Osteocyte (in vitro differentiated cells): ENCODE measurements around the gene NDUFS2. TPM values are rescaled to one million over a fixed set of nuclear protein-coding genes. Genes with fewer than 3 reads are reported as not detected.
"Not testable (repeated sequence)": the region's sequence is repeated elsewhere in the genome, so short reads cannot be mapped to it uniquely, and the experiment has no call there.

Source experiments
- DNase-seq: peaks from one replicate; pipeline ENCODE4 v3.0.0; 2021; ENCODE audit warnings: mixed read lengths; ENCODE audit not compliant: unreplicated experiment; ENCODE audit errors: extremely low spot score
- H3K27ac Mint-ChIP-seq: one replicate; pipeline ENCODE4 v1.8.0; 2021; ENCODE audit warnings: mild to moderate bottlenecking, mixed read lengths; ENCODE audit not compliant: unreplicated experiment
- H3K27me3 Mint-ChIP-seq: one replicate; pipeline ENCODE4 v1.8.0; 2021; ENCODE audit warnings: mixed read lengths; ENCODE audit not compliant: unreplicated experiment
- H3K36me3 Mint-ChIP-seq: one replicate; pipeline ENCODE4 v1.8.0; 2021; ENCODE audit warnings: mixed read lengths; ENCODE audit not compliant: unreplicated experiment
- H3K4me1 Mint-ChIP-seq: one replicate; pipeline ENCODE4 v1.8.0; 2021; ENCODE audit warnings: mixed read lengths; ENCODE audit not compliant: unreplicated experiment
- H3K4me3 Mint-ChIP-seq: one replicate; pipeline ENCODE4 v1.8.0; 2021; ENCODE audit warnings: mild to moderate bottlenecking, moderate library complexity, mixed read lengths; ENCODE audit not compliant: unreplicated experiment
- H3K9me3 Mint-ChIP-seq: one replicate; pipeline ENCODE4 v1.8.0; 2021; ENCODE audit warnings: mixed read lengths; ENCODE audit not compliant: unreplicated experiment
- total RNA-seq: library from RNA; stranded (reverse); gene quantifications from 2 replicates; pipeline ENCODE4 v1.2.1, GENCODE V29; 2021
- TF ChIP-seq, protein P1 (sequence below): fragments of 200-600 bp; sonication (generic); IDR thresholded peaks from 2 replicates; pipeline ENCODE4 v1.5.0; 2021; ENCODE audit warnings: antibody characterized with exemption, mild to moderate bottlenecking, moderate library complexity

Gene NDUFS2
- total RNA-seq, 1 donor from 2014 or later = 82.5 TPM

DNA sequence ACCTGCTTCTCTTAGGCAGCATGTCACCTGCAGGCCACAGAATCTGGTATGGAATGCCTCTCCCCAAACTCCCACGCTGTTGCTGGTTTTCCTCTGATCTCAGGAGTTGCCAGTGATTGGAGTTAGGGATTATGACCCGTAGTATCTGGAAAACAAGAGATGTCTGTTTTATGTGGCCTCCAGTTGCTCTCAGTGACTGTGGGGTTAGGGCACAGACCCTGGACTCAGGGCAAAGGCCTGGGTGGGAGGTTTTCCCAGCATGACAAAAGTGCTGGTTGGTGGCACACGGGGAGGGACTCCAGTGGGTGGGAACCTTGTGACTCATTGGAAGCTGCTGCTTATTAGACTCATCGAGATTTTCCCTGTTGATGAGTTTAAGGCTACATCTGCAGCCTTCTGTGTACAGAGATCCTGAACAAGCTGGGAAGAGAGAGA, 35.9 kb downstream of the NDUFS2 start, which contains the start of gene NR1I3:
NR1I3 (minus strand) TSS at position 165 of the 435 bp plus-strand sequence. CDS start 1,638 bp downstream, outside the sequence.
- peaks cover 26% of the 10 kb centered on the region for H3K27me3 Mint-ChIP-seq
- no peak within 1 kb of the TSS for H3K27ac Mint-ChIP-seq
- DNase-seq = no peak
- no peak within 1 kb of the TSS for H3K4me3 Mint-ChIP-seq
- H3K9me3 Mint-ChIP-seq = no peaks in the 10 kb centered on the region
- H3K36me3 Mint-ChIP-seq = no peaks in the 10 kb centered on the region
- no peaks in the 10 kb centered on the region for H3K4me1 Mint-ChIP-seq
- TF ChIP-seq, protein P1, sequence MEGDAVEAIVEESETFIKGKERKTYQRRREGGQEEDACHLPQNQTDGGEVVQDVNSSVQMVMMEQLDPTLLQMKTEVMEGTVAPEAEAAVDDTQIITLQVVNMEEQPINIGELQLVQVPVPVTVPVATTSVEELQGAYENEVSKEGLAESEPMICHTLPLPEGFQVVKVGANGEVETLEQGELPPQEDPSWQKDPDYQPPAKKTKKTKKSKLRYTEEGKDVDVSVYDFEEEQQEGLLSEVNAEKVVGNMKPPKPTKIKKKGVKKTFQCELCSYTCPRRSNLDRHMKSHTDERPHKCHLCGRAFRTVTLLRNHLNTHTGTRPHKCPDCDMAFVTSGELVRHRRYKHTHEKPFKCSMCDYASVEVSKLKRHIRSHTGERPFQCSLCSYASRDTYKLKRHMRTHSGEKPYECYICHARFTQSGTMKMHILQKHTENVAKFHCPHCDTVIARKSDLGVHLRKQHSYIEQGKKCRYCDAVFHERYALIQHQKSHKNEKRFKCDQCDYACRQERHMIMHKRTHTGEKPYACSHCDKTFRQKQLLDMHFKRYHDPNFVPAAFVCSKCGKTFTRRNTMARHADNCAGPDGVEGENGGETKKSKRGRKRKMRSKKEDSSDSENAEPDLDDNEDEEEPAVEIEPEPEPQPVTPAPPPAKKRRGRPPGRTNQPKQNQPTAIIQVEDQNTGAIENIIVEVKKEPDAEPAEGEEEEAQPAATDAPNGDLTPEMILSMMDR = no peak

DNA sequence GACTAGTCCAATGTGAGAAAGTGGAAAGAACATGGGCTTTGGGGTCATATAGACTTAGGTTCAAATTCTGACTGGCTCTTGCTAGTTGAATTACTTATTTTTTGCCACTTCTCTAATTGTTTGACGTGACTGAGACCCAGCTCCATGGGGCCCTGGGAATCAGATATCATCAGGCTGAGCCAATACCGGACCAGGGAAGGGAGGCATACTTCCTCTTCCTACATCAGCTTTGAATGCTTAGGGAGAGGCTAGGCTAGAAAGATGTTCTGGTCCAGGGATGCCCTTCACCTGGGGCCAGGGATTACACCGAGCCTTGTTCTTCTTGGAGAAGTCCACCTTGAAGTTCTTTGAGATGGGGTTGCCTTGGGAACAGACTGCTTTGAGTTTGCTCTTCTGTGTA, 39.5 kb downstream of the NDUFS2 start:
- H3K27ac Mint-ChIP-seq = no peak overlapping the region
- DNase-seq = no peak
- H3K9me3 Mint-ChIP-seq = no peaks in the 10 kb centered on the region
- no peaks in the 10 kb centered on the region for H3K4me1 Mint-ChIP-seq
- TF ChIP-seq, protein P1 = no peak
- no peaks in the 10 kb centered on the region for H3K36me3 Mint-ChIP-seq
- H3K4me3 Mint-ChIP-seq = no peak overlapping the region
- H3K27me3 Mint-ChIP-seq = peaks cover 26% of the 10 kb centered on the region

DNA sequence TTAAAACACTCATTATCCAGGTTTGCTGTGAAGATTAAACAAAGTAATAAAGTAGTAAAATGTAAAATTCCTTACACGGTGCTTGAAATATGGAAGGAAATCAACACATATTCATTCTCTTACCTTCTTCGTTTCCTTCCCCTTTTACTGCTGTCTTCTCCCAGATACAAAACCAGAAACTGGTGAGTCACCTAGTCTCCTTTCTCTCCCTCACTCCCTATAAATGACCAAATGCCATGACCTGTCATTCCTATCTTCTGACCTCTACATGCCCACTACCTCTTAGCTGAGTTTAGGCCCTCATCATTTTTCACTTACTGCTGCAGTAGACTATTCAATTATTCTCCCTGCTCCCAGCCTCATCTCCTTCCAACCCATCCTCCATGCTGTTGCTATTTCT, 40.1 kb downstream of the NDUFS2 start:
- peaks cover 30% of the 10 kb centered on the region for H3K27me3 Mint-ChIP-seq
- no peaks in the 10 kb centered on the region for H3K4me1 Mint-ChIP-seq
- no peak for DNase-seq
- no peak overlapping the region for H3K4me3 Mint-ChIP-seq
- no peak overlapping the region for H3K27ac Mint-ChIP-seq
- H3K36me3 Mint-ChIP-seq = no peaks in the 10 kb centered on the region
- H3K9me3 Mint-ChIP-seq = no peaks in the 10 kb centered on the region
- TF ChIP-seq, protein P1 = no peak

DNA sequence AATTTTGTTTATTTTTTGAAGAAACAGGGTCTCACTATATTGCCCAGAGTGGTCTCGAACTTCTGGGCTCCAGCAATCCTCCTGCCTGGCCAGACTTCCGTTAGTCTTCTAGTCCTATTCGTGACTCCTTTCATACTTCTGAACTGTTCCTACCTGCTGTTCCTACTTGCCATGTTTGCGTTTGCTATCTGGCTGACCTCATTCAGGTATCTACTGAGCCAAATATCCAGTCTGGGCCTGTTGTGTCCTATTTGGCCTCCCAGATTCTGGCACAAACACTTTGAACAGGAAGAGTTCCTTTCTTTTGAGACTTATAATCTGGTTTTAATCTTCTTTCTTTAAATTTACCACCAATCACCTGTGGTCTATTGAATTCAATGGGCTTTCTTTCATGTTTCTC, 42.7 kb downstream of the NDUFS2 start:
- Mint-ChIP-seq H3K4me3 (no peak overlapping the region), H3K4me1 (no peaks in the 10 kb centered on the region), H3K27me3 (peaks cover 27% of the 10 kb centered on the region), H3K27ac (no peak overlapping the region), H3K36me3 (no peaks in the 10 kb centered on the region), H3K9me3 (peaks cover 3% of the 10 kb centered on the region)
- TF ChIP-seq, protein P1 = no peak
- no peak for DNase-seq

DNA sequence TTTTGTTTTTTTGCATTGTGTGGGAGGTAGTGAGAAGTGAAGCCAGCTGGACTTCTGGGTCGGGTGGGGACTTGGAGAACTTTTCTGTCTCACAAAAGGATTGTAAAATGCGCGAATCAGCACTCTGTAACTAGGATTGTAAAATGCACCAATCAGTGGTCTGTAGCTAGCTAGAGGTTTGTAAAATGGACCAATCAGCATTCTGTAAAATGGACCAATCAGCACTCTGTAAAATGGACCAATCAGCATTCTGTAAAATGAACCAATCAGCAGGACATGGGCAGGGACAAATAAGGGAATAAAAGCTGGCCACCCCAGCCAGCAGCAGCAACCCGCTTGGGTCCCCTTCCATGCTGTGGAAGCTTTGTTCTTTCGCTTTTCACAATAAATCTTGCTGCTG, 47.9 kb downstream of the NDUFS2 start:
- not testable (repeated sequence) for H3K4me1 Mint-ChIP-seq, DNase-seq, H3K4me3 Mint-ChIP-seq, H3K9me3 Mint-ChIP-seq, H3K27ac Mint-ChIP-seq, H3K36me3 Mint-ChIP-seq
- H3K27me3 Mint-ChIP-seq = peaks cover 11% of the 10 kb centered on the region

DNA sequence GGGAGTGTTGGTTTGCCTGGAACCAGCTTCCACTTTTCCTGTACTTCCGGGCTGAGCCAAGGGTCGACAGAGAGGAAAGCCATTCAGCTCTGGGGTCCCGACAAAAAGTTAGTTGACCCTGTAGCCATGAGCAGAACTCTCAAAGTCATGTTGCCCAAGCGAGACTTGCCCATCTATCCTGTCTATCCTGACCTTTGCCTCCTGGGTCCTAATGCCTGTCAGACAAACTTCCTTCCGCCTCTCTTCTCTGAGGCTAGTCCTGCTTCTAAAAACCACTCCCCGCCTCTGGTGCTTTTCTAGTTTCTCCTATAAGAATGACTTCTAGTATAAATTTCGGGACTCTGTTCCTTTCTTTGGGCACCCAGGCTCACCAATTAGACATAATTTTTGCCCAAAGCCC, 48.7 kb downstream of the NDUFS2 start:
- TF ChIP-seq, protein P1 = no peak
- Mint-ChIP-seq H3K27me3 (peaks cover 14% of the 10 kb centered on the region), H3K4me3 (no peak overlapping the region), H3K36me3 (no peaks in the 10 kb centered on the region), H3K9me3 (peaks cover 8% of the 10 kb centered on the region), H3K27ac (no peak overlapping the region), H3K4me1 (no peaks in the 10 kb centered on the region)
- DNase-seq = no peak
